GM12875 (cell line): Measurements from ENCODE around the gene PNMA8C.
A peak's percentile ranks its signal among the peaks of the same experiment; 100 is the strongest.

Experiments
- H3K4me3 ChIP-seq: one replicate; pipeline ENCODE4 v1.5.1; 2011; ENCODE audit warnings: low read depth, low read length, control low read depth
- TF ChIP-seq, protein P1 (sequence below): IDR thresholded peaks from 2 replicates; pipeline ENCODE4 v1.5.1; 2011; ENCODE audit warnings: low read depth, mild to moderate bottlenecking, control low read depth, inconsistent platforms, low read length, moderate library complexity, borderline replicate concordance; ENCODE audit not compliant: insufficient read depth

The PNMA8C gene

DNA sequence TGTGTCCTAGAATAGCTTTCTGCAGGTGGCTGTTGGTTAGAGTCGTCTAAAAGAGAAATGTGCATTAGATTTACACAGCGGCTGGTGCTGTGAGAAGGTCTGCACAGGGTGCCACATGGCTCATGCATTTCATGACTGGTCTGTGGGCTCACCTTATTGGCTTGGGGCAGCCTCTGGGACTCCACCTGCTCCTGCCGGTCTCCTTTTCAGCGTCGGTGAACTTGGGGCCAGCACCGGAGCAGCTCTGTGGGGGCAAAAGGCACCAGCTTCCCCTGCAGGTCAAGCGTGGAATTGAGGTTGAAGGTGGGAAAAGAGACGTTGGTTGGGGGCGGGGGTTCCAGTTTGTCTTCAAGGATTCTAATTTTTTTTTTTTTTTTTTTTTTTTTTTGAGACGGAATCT lies 3.1 kb upstream of the PNMA8C start:
- no peak overlapping the region for H3K4me3 ChIP-seq
- TF ChIP-seq, protein P1, sequence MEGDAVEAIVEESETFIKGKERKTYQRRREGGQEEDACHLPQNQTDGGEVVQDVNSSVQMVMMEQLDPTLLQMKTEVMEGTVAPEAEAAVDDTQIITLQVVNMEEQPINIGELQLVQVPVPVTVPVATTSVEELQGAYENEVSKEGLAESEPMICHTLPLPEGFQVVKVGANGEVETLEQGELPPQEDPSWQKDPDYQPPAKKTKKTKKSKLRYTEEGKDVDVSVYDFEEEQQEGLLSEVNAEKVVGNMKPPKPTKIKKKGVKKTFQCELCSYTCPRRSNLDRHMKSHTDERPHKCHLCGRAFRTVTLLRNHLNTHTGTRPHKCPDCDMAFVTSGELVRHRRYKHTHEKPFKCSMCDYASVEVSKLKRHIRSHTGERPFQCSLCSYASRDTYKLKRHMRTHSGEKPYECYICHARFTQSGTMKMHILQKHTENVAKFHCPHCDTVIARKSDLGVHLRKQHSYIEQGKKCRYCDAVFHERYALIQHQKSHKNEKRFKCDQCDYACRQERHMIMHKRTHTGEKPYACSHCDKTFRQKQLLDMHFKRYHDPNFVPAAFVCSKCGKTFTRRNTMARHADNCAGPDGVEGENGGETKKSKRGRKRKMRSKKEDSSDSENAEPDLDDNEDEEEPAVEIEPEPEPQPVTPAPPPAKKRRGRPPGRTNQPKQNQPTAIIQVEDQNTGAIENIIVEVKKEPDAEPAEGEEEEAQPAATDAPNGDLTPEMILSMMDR: peak; percentile 18; the same call in 1 of the 2 replicates

DNA sequence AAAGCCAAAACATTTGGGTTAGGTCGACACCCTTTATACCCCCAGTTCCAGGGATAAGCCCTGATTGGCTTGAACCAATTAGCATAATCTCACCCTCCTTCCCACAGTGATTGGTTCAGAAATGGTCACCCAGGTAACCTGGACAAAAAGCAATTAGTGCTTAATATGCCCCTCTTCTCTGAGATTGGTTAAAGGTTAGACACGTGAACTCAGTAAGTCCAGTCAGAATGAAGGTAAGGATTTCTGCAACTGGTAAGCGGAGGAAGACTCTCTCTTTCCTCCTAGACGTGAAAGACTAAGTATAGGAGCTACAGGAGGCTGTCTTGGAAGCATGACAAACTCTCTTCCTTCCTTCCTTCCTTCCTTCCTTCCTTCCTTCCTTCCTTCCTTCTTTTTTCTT lies 1.3 kb upstream of the PNMA8C start:
- TF ChIP-seq, protein P1: no peak
- no peak overlapping the region for H3K4me3 ChIP-seq

DNA sequence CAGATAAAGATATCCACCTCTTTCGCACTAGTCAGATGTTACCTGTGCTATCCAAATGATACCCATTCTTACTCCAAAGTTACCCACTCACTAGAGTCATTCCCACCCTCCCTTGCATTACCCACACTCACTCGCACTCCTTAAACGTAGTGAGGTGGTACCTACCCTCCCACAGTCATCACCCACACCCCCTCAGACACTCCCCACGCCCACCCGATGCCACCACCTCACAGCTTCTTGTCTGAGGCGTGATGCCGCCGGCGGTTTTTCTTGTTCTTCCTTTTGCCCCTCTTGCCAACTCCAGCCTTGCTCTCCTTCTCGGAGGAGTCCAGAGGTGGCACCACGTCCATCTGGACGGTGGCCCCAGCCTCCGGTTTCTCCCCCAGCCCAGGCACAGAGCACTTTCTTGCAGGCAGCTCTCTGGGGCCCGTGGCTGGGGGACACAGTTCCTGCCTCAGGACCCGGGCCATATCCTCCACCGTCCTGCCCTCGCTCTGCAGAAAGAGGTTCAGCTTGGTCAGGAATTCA lies 1.2 kb downstream of the PNMA8C start:
- no peak overlapping the region for H3K4me3 ChIP-seq
- TF ChIP-seq, protein P1: no peak

DNA sequence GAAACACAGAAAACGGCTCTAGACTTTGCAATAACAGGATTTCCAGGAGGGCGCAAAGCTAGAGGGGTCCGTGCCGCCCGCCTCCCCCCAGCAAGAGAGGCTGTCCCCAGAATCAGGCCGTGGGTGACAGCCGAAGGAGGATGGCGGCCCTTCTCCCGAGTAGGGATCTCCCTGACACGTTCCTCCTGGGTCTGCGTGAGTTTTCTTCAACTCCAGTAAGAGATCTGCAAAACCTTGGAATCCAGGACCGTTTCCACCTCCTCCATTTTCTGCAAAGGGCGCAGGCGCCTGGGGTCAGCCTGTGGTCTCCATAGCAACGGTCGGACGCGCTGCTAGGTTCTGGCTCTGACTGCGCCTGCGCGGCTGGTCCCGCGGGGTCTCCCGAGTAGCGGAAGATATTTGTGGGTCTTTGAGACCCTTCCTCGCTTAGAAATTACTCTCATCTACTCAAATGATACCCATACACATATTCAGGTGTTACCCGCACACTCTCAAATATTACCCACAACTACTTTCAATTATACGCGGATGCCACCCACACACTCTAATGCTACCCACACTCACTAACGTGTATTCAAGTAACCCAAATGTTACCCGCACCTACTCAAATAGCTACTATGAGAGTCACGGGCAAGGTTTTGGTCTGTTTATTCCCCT lies 2.1 kb downstream of the PNMA8C start:
- H3K4me3 ChIP-seq: no peak overlapping the region
- TF ChIP-seq, protein P1: no peak

DNA sequence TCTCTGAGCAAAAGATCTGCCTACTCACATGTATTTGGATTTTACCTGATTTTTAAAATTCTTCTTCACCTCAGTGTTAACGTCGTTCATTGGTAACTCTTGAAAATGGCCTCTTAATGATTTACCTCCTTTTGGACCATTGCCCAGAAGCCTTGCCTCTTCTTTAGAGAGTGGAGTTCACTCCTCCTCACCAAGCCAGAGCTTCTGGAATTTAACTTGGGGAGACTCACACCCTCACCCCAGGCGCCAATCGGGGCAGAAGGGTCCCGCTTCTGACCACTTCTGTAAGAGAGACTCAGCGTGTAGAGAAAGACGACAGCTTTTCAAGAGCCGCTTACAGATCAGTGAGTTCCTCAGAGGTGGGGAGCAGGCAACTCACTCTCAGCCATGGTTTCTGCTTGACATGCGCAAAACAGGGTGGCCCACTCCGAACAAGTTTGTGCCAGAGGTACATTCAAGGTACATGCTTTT lies 2.7 kb downstream of the PNMA8C start:
- TF ChIP-seq, protein P1: no peak

DNA sequence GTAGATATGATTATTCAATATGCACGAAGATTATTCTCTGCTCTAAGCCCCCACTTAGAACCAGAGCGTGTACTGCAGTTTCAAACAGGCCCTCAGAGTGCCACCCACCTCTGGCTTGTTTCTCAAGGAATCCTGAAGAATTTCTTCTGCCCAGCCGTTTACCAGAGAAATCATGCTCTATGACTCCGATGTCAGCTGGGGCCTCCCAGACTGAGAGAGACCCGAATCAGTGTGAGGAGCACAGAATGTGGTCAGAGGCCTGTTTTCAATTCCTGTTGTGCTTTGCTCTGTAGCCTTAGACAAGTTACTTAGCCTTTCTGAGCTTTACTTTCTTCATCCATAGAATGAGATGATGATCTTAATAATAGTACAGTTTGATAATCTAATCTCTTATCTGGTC lies 5.5 kb downstream of the PNMA8C start:
- TF ChIP-seq, protein P1: no peak
- H3K4me3 ChIP-seq: no peak overlapping the region

More for the DNA sequence above, 2.7 kb downstream of the PNMA8C start:
- H3K4me3 ChIP-seq: no peak overlapping the region

DNA sequence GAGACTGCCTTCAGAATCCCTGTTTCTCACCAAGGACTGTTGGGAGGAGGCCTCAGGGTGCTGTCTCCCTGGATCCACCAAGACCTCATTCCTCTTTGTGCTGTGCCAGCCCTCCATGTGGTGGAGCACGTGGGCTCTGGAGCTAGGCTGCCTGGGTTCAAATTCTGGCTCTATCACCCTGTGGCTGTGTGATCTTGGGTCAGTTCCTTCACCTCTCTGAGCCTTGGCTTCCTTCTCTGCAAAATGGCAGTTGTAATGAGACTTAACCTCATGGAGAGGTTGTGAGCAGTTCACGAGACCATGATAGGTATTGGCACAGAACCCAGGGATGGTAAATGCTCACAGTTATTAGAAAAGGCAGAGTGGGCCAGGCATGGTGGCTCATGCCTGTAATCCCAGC lies 6.4 kb downstream of the PNMA8C start:
- TF ChIP-seq, protein P1: no peak

More for the DNA sequence above, 6.4 kb downstream of the PNMA8C start:
- no peak overlapping the region for H3K4me3 ChIP-seq
